Osteocyte (in vitro differentiated cells): ENCODE measurements around the gene PARD3B. TPM values are rescaled to one million over a fixed set of nuclear protein-coding genes. Genes with fewer than 3 reads are reported as not detected.

ENCODE experiments used
- DNase-seq: peaks from one replicate; pipeline ENCODE4 v3.0.0; 2021; ENCODE audit warnings: mixed read lengths; ENCODE audit not compliant: unreplicated experiment; ENCODE audit errors: extremely low spot score
- H3K27ac Mint-ChIP-seq: one replicate; pipeline ENCODE4 v1.8.0; 2021; ENCODE audit warnings: mild to moderate bottlenecking, mixed read lengths; ENCODE audit not compliant: unreplicated experiment
- H3K27me3 Mint-ChIP-seq: one replicate; pipeline ENCODE4 v1.8.0; 2021; ENCODE audit warnings: mixed read lengths; ENCODE audit not compliant: unreplicated experiment
- H3K36me3 Mint-ChIP-seq: one replicate; pipeline ENCODE4 v1.8.0; 2021; ENCODE audit warnings: mixed read lengths; ENCODE audit not compliant: unreplicated experiment
- H3K4me1 Mint-ChIP-seq: one replicate; pipeline ENCODE4 v1.8.0; 2021; ENCODE audit warnings: mixed read lengths; ENCODE audit not compliant: unreplicated experiment
- H3K4me3 Mint-ChIP-seq: one replicate; pipeline ENCODE4 v1.8.0; 2021; ENCODE audit warnings: mild to moderate bottlenecking, moderate library complexity, mixed read lengths; ENCODE audit not compliant: unreplicated experiment
- H3K9me3 Mint-ChIP-seq: one replicate; pipeline ENCODE4 v1.8.0; 2021; ENCODE audit warnings: mixed read lengths; ENCODE audit not compliant: unreplicated experiment
- total RNA-seq: library from RNA; stranded (reverse); gene quantifications from 2 replicates; pipeline ENCODE4 v1.2.1, GENCODE V29; 2021
- TF ChIP-seq, protein P1 (sequence below): fragments of 200-600 bp; sonication (generic); IDR thresholded peaks from 2 replicates; pipeline ENCODE4 v1.5.0; 2021; ENCODE audit warnings: antibody characterized with exemption, mild to moderate bottlenecking, moderate library complexity

Gene PARD3B
- total RNA-seq, 1 donor from 2014 or later: 26.7 TPM

DNA sequence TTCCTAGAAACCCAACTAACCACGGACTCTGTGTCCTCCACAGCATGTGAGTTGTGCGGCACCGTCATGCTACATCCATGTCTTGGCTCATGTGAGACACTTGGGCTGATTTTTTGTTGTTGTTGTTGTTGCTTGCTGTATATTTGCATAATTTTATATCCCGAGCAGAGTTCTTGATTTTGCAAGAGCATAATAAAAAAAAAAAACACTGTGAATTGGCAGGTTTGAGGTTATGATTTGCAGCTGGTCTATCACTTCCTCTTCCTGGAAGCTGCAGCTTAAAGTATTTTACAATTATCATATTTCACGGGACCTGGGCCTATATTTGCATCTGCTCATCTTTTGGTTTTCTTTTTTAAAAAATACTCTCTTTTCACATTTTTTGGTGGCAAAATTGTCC lies 994.8 kb downstream of the PARD3B start:
- TF ChIP-seq, protein P1, sequence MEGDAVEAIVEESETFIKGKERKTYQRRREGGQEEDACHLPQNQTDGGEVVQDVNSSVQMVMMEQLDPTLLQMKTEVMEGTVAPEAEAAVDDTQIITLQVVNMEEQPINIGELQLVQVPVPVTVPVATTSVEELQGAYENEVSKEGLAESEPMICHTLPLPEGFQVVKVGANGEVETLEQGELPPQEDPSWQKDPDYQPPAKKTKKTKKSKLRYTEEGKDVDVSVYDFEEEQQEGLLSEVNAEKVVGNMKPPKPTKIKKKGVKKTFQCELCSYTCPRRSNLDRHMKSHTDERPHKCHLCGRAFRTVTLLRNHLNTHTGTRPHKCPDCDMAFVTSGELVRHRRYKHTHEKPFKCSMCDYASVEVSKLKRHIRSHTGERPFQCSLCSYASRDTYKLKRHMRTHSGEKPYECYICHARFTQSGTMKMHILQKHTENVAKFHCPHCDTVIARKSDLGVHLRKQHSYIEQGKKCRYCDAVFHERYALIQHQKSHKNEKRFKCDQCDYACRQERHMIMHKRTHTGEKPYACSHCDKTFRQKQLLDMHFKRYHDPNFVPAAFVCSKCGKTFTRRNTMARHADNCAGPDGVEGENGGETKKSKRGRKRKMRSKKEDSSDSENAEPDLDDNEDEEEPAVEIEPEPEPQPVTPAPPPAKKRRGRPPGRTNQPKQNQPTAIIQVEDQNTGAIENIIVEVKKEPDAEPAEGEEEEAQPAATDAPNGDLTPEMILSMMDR: no peak
- Mint-ChIP-seq H3K36me3 (no peaks in the 10 kb centered on the region), H3K27ac (no peak overlapping the region), H3K27me3 (no peaks in the 10 kb centered on the region), H3K4me3 (no peak overlapping the region), H3K9me3 (no peaks in the 10 kb centered on the region), H3K4me1 (peaks cover 4% of the 10 kb centered on the region)
- DNase-seq: no peak

DNA sequence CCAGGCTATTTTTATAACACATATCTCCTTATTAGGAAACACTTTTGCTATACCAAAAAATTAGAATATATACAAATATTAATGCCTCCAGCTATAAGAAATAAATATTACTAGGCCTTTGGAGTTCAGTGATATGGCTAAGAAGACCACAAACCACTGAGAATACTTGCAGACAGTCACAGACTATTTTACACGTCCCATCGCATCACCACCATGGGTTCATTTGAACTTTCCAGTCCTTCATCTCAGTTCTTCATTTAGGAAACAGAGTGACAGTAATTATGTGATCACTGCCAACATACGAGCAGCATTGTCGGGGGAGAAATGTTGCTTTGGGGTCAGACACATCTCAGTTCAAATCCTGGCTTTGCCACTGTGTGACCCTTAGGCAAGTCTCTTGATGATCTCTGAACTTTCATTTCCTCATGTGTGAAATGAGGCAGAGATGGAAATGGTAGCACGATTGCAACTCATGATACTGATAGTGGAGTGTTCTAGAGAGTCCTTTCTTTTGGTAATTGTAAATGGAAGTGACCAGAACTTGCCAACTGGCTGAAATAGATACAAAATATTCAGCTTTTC lies 998.1 kb downstream of the PARD3B start:
- H3K9me3 Mint-ChIP-seq: peaks cover 4% of the 10 kb centered on the region
- no peak overlapping the region for H3K27ac Mint-ChIP-seq

DNA sequence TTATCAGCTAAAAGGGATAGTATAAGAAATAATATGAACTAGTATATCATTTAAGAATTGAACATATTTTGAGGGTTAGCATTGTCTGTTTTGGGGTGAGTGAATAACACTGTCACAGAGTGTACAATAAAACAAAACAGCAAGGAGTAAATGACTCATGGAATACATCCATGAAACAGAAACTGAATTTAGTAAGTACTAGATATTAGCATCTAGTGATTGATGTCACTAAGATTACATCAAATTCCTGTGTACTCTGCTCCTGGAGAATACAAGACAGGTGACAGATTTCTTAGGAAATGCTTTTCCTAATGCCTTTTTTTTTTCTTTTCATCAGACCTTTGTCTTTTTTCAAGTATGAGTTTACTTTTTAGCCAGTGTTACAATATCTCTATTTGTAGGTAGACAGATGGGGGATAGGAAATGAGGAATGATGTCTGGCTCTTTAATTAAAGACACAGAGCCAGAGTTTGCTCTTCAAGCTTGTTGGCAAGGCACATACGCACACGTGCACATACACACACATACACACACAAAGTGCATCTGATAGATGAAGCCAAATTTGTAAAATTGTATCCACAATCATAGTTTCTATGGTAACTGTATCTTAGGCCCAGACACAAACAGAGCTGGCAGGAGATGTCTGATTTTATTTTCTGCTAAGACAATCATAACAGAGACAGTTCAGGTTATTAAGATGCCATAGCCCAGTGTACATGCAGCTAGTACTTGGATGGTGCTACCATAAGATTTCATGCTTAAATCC lies 998.8 kb downstream of the PARD3B start:
- Mint-ChIP-seq H3K27me3 (no peaks in the 10 kb centered on the region), H3K4me3 (no peak overlapping the region)

More for the DNA sequence above, 998.1 kb downstream of the PARD3B start:
- H3K36me3 Mint-ChIP-seq: no peaks in the 10 kb centered on the region
- TF ChIP-seq, protein P1: no peak
- peaks cover 4% of the 10 kb centered on the region for H3K4me1 Mint-ChIP-seq
- no peaks in the 10 kb centered on the region for H3K27me3 Mint-ChIP-seq
- DNase-seq: no peak
- H3K4me3 Mint-ChIP-seq: no peak overlapping the region

DNA sequence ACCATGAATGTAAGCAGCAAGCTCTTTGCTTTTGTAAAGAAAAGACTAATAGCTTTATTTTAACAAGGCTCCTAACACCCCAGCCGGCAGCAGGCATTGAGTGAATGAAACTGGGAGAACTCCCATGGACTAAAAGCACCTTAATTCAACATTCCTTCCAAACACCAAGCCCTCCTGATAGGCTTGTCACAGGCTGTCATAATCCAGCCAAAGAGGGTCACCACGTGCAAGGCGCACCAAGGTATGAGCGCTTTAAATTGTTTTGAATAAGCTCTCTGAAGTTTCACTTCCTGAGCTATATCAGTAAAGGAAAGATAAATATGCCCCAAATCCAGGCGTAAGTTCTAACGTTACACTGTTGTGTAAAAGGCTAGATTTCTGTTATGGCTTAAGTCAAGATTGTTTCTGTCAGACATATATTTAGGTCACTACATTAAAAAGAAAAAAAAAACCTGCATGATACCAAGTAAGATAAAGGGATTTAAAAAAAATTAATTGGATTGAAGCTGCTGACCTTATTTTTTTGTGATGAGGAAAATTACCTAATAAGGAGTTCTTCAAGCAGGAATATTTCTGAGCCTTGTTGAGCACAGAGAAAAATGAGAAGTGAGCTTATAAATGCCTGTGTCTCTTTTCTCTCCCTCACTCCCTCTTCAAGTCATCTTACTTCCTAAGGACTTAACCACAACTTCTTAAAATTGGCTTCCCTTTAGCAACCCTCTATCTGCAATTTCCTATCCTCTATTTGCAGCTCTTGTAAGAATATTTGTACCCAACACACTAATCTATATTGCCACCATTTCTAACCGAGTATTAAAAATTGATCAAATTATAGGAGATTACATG lies 1000.9 kb downstream of the PARD3B start:
- H3K36me3 Mint-ChIP-seq: no peaks in the 10 kb centered on the region
- H3K27ac Mint-ChIP-seq: no peak overlapping the region
- DNase-seq: no peak
- H3K4me1 Mint-ChIP-seq: no peaks in the 10 kb centered on the region
- H3K9me3 Mint-ChIP-seq: peaks cover 8% of the 10 kb centered on the region
- TF ChIP-seq, protein P1: no peak
- no peak overlapping the region for H3K4me3 Mint-ChIP-seq
- H3K27me3 Mint-ChIP-seq: no peaks in the 10 kb centered on the region

More for the DNA sequence above, 998.8 kb downstream of the PARD3B start:
- peak overlapping the region; percentile 1 for H3K27ac Mint-ChIP-seq
- no peaks in the 10 kb centered on the region for H3K36me3 Mint-ChIP-seq
- no peak for DNase-seq
- peaks cover 8% of the 10 kb centered on the region for H3K9me3 Mint-ChIP-seq
- TF ChIP-seq, protein P1: no peak
- peaks cover 4% of the 10 kb centered on the region for H3K4me1 Mint-ChIP-seq
